GM18909 (cell line): ENCODE results near the gene GRIN3A.

Experiments used
- ATAC-seq: cut with Tn5 transposase; IDR thresholded peaks from one replicate; pipeline ENCODE4 v1.9.1; 2021; ENCODE audit warnings: mild to moderate bottlenecking; ENCODE audit not compliant: unreplicated experiment, poor library complexity

GRIN3A gene

GRCh38 chr9:101706997-101707396 lies 31.4 kb downstream of the GRIN3A start:
- ATAC-seq, result no peak

GRCh38 chr9:101706261-101706798 lies 32.1 kb downstream of the GRIN3A start:
- no peak for ATAC-seq

- ATAC-seq, result peak; percentile 90
These were observed 33.2 kb downstream of the GRIN3A start for GRCh38 chr9:101705135-101705661.

GRCh38 chr9:101702257-101702656 lies 36.2 kb downstream of the GRIN3A start:
- no peak for ATAC-seq

- ATAC-seq, result no peak
These were observed 44.7 kb downstream of the GRIN3A start for GRCh38 chr9:101693546-101694336.

GRCh38 chr9:101691657-101692056 lies 46.8 kb downstream of the GRIN3A start:
- ATAC-seq, result no peak

GRCh38 chr9:101689039-101689438 lies 49.4 kb downstream of the GRIN3A start:
- no peak for ATAC-seq

GRCh38 chr9:101684665-101685064 lies 53.8 kb downstream of the GRIN3A start:
- no peak for ATAC-seq

- ATAC-seq, result no peak
These were observed 55.2 kb downstream of the GRIN3A start for GRCh38 chr9:101683236-101683635.

- ATAC-seq, result no peak
These were observed 60.6 kb downstream of the GRIN3A start for GRCh38 chr9:101677861-101678260.

GRCh38 chr9:101675341-101675740 lies 63.1 kb downstream of the GRIN3A start:
- ATAC-seq, result no peak

GRCh38 chr9:101674165-101674564 lies 64.3 kb downstream of the GRIN3A start:
- ATAC-seq, result no peak

- ATAC-seq, result no peak
These were observed 64.8 kb downstream of the GRIN3A start for GRCh38 chr9:101673642-101674041.

GRCh38 chr9:101671567-101671966 lies 66.9 kb downstream of the GRIN3A start:
- no peak for ATAC-seq

GRCh38 chr9:101668421-101668820 lies 70.0 kb downstream of the GRIN3A start:
- no peak for ATAC-seq

- ATAC-seq, result no peak
These were observed 74.0 kb downstream of the GRIN3A start for GRCh38 chr9:101664453-101664852.

GRCh38 chr9:101652601-101653175 lies 85.8 kb downstream of the GRIN3A start:
- ATAC-seq, result no peak

GRCh38 chr9:101650142-101650541 lies 88.3 kb downstream of the GRIN3A start:
- no peak for ATAC-seq

- ATAC-seq, result no peak
These were observed 90.0 kb downstream of the GRIN3A start for GRCh38 chr9:101648493-101648892.

- ATAC-seq, result no peak
These were observed 98.4 kb downstream of the GRIN3A start for GRCh38 chr9:101639785-101640665.

GRCh38 chr9:101639311-101639710 lies 99.1 kb downstream of the GRIN3A start:
- ATAC-seq, result no peak
